Activated CD8-positive, alpha-beta memory T cell treated with anti-CD3 and anti-CD28 coated beads for 36 hours (primary cell): Measurements from ENCODE around the gene OR56A1. TPM values are rescaled to one million over a fixed set of nuclear protein-coding genes. Genes with fewer than 3 reads are reported as not detected.

Source experiments
- CTCF ChIA-PET: fragments of 350-600 bp; sonication (Branson Sonifier 250); formaldehyde crosslinking; loops from one replicate; lab custom pipeline; 2021; ENCODE audit warnings: antibody characterized with exemption; lab: Charles Lee
- POLR2A ChIA-PET: fragments of 350-600 bp; sonication (Branson Sonifier 250); formaldehyde crosslinking; loops from one replicate; lab custom pipeline; 2021; ENCODE audit warnings: antibody characterized with exemption; lab: Charles Lee
- total RNA-seq, 2 experiments: library from RNA; stranded (reverse); gene quantifications; one replicate each; pipeline ENCODE4 v1.2.3, GENCODE V29; 2021

The OR56A1 gene
- total RNA-seq, 2 experiments from 2014 or later = not detected

- CTCF ChIA-PET = no interaction called here
- POLR2A ChIA-PET = no interaction called here
Observed at GRCh38 chr11:5992604-5993251, 37.8 kb downstream of the OR56A1 start.

DNA sequence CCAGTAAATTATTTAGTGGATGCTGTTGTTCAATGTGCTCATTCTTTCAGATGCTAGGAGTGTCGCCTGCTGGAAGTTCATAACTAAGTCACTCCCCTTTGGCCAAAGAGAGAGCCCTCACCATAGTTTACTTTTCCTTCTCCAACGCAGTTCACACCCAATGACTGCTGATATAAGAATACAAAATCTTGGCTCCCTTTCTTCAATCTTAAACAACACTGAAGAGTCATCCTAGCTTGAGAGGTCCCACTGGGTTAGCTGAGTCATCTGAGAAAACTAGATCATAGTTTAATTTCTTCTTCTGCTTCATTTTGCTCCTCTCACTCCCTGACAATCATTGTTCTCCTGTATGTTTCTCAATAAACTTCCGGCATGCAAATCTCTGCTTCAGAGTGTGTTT, 38.4 kb downstream of the OR56A1 start:
- CTCF ChIA-PET = no interaction called here
- POLR2A ChIA-PET = no interaction called here

GRCh38 chr11:5989203-5989602, 41.4 kb downstream of the OR56A1 start:
- CTCF ChIA-PET = no interaction called here

DNA sequence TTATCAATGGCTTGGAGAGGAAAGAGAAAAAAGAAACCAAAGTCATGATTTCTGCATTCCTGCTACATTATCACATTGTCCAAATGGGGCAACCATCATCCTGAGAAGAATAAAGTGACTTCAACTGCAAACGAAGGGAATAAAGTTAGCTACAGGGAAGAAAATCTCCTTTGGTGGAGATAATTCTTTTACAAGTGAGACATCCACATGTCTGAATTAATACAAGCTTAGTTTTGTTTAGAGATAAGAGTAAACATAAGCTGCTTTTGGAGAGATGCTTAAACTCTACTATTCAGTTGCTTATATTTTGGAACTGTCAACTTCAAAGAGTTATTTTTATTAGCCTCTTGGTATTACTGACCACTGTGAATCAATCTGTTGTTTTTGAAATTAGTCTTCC, 43.7 kb downstream of the OR56A1 start, which contains the start of gene OR52L1:
Gene OR52L1, minus strand, starts transcription at position 101 of the 400 bp plus-strand sequence. Its CDS starts 55 bp downstream, at position 46.
- ChIA-PET POLR2A (no interaction called here), CTCF (no interaction called here)

More at GRCh38 chr11:5989203-5989602, 41.4 kb downstream of the OR56A1 start:
- POLR2A ChIA-PET = no interaction called here

DNA sequence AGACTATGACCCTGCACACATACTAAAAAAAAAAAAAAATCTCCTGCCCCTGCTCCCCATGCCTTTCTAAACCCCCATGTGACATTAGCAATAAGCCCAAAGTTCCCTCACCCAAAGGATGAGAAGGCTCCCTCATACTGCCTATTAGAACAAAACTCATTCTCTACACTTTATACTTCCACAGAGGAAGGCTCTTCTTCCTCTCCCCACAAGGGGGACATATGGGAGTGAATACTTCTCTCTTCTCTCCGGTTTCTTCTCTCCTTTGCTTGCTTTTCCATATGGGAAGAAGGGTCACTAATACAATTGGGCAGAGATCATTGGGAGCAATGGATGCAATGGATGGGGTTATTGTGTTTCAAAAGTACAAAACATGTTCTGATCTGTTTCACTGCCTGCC, 47.1 kb downstream of the OR56A1 start:
- ChIA-PET POLR2A (no interaction called here), CTCF (no interaction called here)

GRCh38 chr11:5973530-5973929, 57.0 kb downstream of the OR56A1 start:
- CTCF ChIA-PET = no interaction called here

More at GRCh38 chr11:5973530-5973929, 57.0 kb downstream of the OR56A1 start:
- POLR2A ChIA-PET = no interaction called here

Other genes starting within 250 kb of the OR56A1 start
- gene OR52N5, start 247.4 kb downstream of the OR56A1 start, total RNA-seq = not detected
- not detected for gene OR52N1, start 239.5 kb downstream of the OR56A1 start, total RNA-seq
- not detected for gene OR52N2, start 221.8 kb downstream of the OR56A1 start, total RNA-seq
- not detected for gene OR52E6, start 188.9 kb downstream of the OR56A1 start, total RNA-seq
- gene OR52E8, start 173.1 kb downstream of the OR56A1 start, total RNA-seq = not detected
- gene OR52E4, start 150.1 kb downstream of the OR56A1 start, total RNA-seq = not detected
- not detected for gene OR52E5, start 137.6 kb downstream of the OR56A1 start, total RNA-seq
- not detected for gene OR56A3, start 88.5 kb downstream of the OR56A1 start, total RNA-seq
- not detected for gene OR56A5, start 62.3 kb downstream of the OR56A1 start, total RNA-seq
- not detected for gene OR52L1, start 43.8 kb downstream of the OR56A1 start, total RNA-seq
- gene OR56A4, start 23.8 kb downstream of the OR56A1 start, total RNA-seq = not detected
- not detected for gene OR56B4, start 76.9 kb upstream of the OR56A1 start, total RNA-seq
- not detected for gene OR52B2, start 139.6 kb upstream of the OR56A1 start, total RNA-seq
- not detected for gene OR52W1, start 168.5 kb upstream of the OR56A1 start, total RNA-seq
- gene C11orf42, start 174.8 kb upstream of the OR56A1 start, total RNA-seq = not detected
- gene FHIP1B, start 203.9 kb upstream of the OR56A1 start, total RNA-seq = 10 to 100 TPM; 17.7 to 17.8 TPM
- gene CNGA4, start 208.3 kb upstream of the OR56A1 start, total RNA-seq = not detected
- not detected for gene CCKBR, start 229.1 kb upstream of the OR56A1 start, total RNA-seq